Neural cell (in vitro differentiated cells): ENCODE measurements around the gene MED22. TPM values are rescaled to one million over a fixed set of nuclear protein-coding genes. Genes with fewer than 3 reads are reported as not detected.

Experiments used
- H2AFZ ChIP-seq: fragments of 200-600, 300-800 bp; sonication (generic), shearing (Covaris generic); 2 replicates; pipeline ENCODE4 v1.6.0; 2014; ENCODE audit warnings: low read depth, mild to moderate bottlenecking, antibody characterized with exemption, low read length, moderate library complexity
- H3F3A ChIP-seq: fragments of 200-600 bp; shearing (Covaris generic); 2 replicates; pipeline ENCODE4 v1.6.1; 2016; ENCODE audit warnings: mild to moderate bottlenecking, moderate library complexity, mixed read lengths, antibody characterized with exemption, low read length; ENCODE audit not compliant: insufficient read depth, poor library complexity, severe bottlenecking
- H3K27ac ChIP-seq: fragments of 200-600, 300-800 bp; sonication (generic), shearing (Covaris generic); 2 replicates; pipeline ENCODE4 v1.5.1; 2014; ENCODE audit warnings: mild to moderate bottlenecking, low read length, moderate library complexity
- H3K27me3 ChIP-seq: fragments of 300-800, 200-600 bp; sonication (generic), shearing (Covaris generic); 2 replicates; pipeline ENCODE4 v1.6.0; 2014; ENCODE audit warnings: mild to moderate bottlenecking, low read depth, low read length, moderate library complexity; ENCODE audit not compliant: insufficient read depth
- H3K36me3 ChIP-seq: fragments of 300-800, 200-600 bp; sonication (generic), shearing (Covaris generic); 2 replicates; pipeline ENCODE4 v1.5.1; 2014; ENCODE audit warnings: mild to moderate bottlenecking, antibody characterized with exemption, low read length, moderate library complexity; ENCODE audit not compliant: insufficient read depth
- H3K4me2 ChIP-seq: fragments of 300-800, 200-600 bp; sonication (generic), shearing (Covaris generic); 2 replicates; pipeline ENCODE4 v1.6.0; 2014; ENCODE audit warnings: mild to moderate bottlenecking, low read length
- H3K4me3 ChIP-seq: fragments of 300-800, 200-600 bp; sonication (generic), shearing (Covaris generic); 2 replicates; pipeline ENCODE4 v1.5.1; 2014; ENCODE audit warnings: mild to moderate bottlenecking, low read length, moderate library complexity
- H3K79me2 ChIP-seq: fragments of 200-600 bp; shearing (Covaris generic); replicated peaks from 2 replicates; pipeline ENCODE4 v1.6.0; 2014; ENCODE audit warnings: mild to moderate bottlenecking, low read length, moderate library complexity; ENCODE audit not compliant: insufficient read depth
- H3K9ac ChIP-seq: fragments of 300-800, 200-600 bp; sonication (generic), shearing (Covaris generic); 2 replicates; pipeline ENCODE4 v1.6.1; 2016; ENCODE audit warnings: mild to moderate bottlenecking, low read length, mixed read lengths
- H3K9me2 ChIP-seq: fragments of 200-600 bp; shearing (Covaris generic); 2 replicates; pipeline ENCODE4 v1.6.1; 2016; ENCODE audit warnings: mild to moderate bottlenecking, low read length, mixed read lengths; ENCODE audit not compliant: insufficient read depth
- H3K9me3 ChIP-seq: fragments of 200-600, 300-800 bp; sonication (generic), shearing (Covaris generic); 2 replicates; pipeline ENCODE4 v1.6.1; 2016; ENCODE audit warnings: mild to moderate bottlenecking, mixed run types, low read length, moderate library complexity, mixed read lengths
- H4K20me1 ChIP-seq: fragments of 200-600 bp; shearing (Covaris generic); 2 replicates; pipeline ENCODE4 v1.6.1; 2016; ENCODE audit warnings: mild to moderate bottlenecking, mixed run types; ENCODE audit not compliant: insufficient read depth
- EP300 ChIP-seq: fragments of 450-650 bp; conservative IDR thresholded peaks from 2 replicates; pipeline ENCODE4 v1.6.1; 2014; ENCODE audit warnings: antibody characterized with exemption, mild to moderate bottlenecking, moderate library complexity; ENCODE audit not compliant: poor library complexity, severe bottlenecking
- EZH2 ChIP-seq: fragments of 200-600, 300-800 bp; shearing (Covaris generic), sonication (generic); IDR thresholded peaks from 2 replicates; pipeline ENCODE4 v1.6.1; 2014; ENCODE audit warnings: antibody characterized with exemption, low read length, borderline replicate concordance, mild to moderate bottlenecking; ENCODE audit not compliant: insufficient read depth, poor library complexity, severe bottlenecking
- MXI1 ChIP-seq: fragments of 450-650 bp; conservative IDR thresholded peaks from 2 replicates; pipeline ENCODE4 v1.6.1; 2014; ENCODE audit warnings: antibody characterized with exemption, mild to moderate bottlenecking; ENCODE audit not compliant: poor library complexity, severe bottlenecking
- POLR2AphosphoS5 ChIP-seq: IDR thresholded peaks from 2 replicates; pipeline ENCODE4 v1.6.1; 2012
- RAD21 ChIP-seq: fragments of 450-650 bp; conservative IDR thresholded peaks from 2 replicates; pipeline ENCODE4 v1.6.1; 2014; ENCODE audit warnings: antibody characterized with exemption, mild to moderate bottlenecking, moderate library complexity
- SMC3 ChIP-seq: fragments of 450-650 bp; conservative IDR thresholded peaks from 2 replicates; pipeline ENCODE4 v1.6.1; 2014; ENCODE audit warnings: antibody characterized with exemption, mild to moderate bottlenecking, moderate library complexity; ENCODE audit not compliant: poor library complexity
- TAF1 ChIP-seq: IDR thresholded peaks from 2 replicates; pipeline ENCODE4 v1.6.1; 2012; ENCODE audit warnings: low read depth
- polyA plus RNA-seq: library from polyadenylated mRNA; depleted of rRNA; stranded (reverse); fragments of >200 nt; gene quantifications from 2 replicates; pipeline ENCODE4 v1.2.3, GENCODE V29; 2014
- TF ChIP-seq, protein P1 (sequence below): IDR thresholded peaks from 2 replicates; pipeline ENCODE4 v1.6.1; 2012; ENCODE audit warnings: borderline replicate concordance
- TF ChIP-seq, protein P2 (sequence below): fragments of 450-650 bp; IDR thresholded peaks from 2 replicates; pipeline ENCODE4 v1.5.1; 2014; ENCODE audit warnings: antibody characterized with exemption, mild to moderate bottlenecking, moderate library complexity; ENCODE audit not compliant: poor library complexity, severe bottlenecking

The MED22 gene
- polyA plus RNA-seq, 1 donor from 2014 or later: 57.5 TPM

DNA sequence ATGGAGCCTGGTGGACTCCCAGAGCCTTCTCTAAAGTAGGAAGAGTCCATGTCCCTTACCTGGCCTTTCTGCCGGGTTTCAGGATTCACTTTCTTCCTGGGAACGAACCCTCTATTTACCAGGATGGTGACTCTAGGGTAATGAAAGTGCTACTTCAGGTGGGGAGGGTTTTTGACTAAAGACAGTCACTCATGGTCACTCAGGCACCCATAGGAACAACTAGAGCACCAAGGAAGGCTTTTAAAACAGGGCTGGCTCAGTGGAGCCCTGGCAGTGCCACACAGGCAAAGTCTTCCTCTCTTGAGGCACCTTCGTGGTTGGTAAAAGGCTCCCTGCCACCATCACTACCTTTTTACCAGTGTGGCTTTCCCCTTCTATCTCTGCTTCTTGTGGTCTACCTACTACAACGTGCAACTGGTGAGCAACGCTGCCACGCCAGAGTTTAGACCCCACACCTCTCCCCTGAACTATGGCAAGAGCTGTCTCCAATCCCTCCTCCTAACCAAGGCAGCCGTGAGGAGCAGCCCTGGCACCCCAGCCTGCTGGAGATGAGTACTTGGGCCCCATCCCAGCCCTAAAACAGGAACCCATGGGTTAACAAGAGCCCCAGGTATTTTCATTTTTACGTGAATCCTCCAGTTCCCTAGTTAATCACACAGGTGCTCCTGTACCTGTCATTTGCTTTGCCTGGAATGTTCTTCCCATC, 4.9 kb upstream of the MED22 start:
- no peak overlapping the region for H3K9ac ChIP-seq
- no peaks in the 10 kb centered on the region for H3K9me3 ChIP-seq
- no peak overlapping the region for H3K4me2 ChIP-seq
- H3K9me2 ChIP-seq: no peaks in the 10 kb centered on the region
- H2AFZ ChIP-seq: no peak overlapping the region
- H3F3A ChIP-seq: no peaks in the 10 kb centered on the region
- no peak overlapping the region for H3K4me3 ChIP-seq
- H3K36me3 ChIP-seq: peaks cover 6% of the 10 kb centered on the region
- H3K27me3 ChIP-seq: no peaks in the 10 kb centered on the region
- peaks cover 30% of the 10 kb centered on the region for H3K79me2 ChIP-seq
- no peak overlapping the region for H3K27ac ChIP-seq
- TF ChIP-seq EZH2 (no peak), RAD21 (no peak), TAF1 (no peak), EP300 (no peak), SMC3 (no peak), MXI1 (no peak), POLR2AphosphoS5 (no peak)
- TF ChIP-seq, protein P1, sequence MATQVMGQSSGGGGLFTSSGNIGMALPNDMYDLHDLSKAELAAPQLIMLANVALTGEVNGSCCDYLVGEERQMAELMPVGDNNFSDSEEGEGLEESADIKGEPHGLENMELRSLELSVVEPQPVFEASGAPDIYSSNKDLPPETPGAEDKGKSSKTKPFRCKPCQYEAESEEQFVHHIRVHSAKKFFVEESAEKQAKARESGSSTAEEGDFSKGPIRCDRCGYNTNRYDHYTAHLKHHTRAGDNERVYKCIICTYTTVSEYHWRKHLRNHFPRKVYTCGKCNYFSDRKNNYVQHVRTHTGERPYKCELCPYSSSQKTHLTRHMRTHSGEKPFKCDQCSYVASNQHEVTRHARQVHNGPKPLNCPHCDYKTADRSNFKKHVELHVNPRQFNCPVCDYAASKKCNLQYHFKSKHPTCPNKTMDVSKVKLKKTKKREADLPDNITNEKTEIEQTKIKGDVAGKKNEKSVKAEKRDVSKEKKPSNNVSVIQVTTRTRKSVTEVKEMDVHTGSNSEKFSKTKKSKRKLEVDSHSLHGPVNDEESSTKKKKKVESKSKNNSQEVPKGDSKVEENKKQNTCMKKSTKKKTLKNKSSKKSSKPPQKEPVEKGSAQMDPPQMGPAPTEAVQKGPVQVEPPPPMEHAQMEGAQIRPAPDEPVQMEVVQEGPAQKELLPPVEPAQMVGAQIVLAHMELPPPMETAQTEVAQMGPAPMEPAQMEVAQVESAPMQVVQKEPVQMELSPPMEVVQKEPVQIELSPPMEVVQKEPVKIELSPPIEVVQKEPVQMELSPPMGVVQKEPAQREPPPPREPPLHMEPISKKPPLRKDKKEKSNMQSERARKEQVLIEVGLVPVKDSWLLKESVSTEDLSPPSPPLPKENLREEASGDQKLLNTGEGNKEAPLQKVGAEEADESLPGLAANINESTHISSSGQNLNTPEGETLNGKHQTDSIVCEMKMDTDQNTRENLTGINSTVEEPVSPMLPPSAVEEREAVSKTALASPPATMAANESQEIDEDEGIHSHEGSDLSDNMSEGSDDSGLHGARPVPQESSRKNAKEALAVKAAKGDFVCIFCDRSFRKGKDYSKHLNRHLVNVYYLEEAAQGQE: no peak
- TF ChIP-seq, protein P2, sequence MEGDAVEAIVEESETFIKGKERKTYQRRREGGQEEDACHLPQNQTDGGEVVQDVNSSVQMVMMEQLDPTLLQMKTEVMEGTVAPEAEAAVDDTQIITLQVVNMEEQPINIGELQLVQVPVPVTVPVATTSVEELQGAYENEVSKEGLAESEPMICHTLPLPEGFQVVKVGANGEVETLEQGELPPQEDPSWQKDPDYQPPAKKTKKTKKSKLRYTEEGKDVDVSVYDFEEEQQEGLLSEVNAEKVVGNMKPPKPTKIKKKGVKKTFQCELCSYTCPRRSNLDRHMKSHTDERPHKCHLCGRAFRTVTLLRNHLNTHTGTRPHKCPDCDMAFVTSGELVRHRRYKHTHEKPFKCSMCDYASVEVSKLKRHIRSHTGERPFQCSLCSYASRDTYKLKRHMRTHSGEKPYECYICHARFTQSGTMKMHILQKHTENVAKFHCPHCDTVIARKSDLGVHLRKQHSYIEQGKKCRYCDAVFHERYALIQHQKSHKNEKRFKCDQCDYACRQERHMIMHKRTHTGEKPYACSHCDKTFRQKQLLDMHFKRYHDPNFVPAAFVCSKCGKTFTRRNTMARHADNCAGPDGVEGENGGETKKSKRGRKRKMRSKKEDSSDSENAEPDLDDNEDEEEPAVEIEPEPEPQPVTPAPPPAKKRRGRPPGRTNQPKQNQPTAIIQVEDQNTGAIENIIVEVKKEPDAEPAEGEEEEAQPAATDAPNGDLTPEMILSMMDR: no peak
- H4K20me1 ChIP-seq: no peaks in the 10 kb centered on the region

DNA sequence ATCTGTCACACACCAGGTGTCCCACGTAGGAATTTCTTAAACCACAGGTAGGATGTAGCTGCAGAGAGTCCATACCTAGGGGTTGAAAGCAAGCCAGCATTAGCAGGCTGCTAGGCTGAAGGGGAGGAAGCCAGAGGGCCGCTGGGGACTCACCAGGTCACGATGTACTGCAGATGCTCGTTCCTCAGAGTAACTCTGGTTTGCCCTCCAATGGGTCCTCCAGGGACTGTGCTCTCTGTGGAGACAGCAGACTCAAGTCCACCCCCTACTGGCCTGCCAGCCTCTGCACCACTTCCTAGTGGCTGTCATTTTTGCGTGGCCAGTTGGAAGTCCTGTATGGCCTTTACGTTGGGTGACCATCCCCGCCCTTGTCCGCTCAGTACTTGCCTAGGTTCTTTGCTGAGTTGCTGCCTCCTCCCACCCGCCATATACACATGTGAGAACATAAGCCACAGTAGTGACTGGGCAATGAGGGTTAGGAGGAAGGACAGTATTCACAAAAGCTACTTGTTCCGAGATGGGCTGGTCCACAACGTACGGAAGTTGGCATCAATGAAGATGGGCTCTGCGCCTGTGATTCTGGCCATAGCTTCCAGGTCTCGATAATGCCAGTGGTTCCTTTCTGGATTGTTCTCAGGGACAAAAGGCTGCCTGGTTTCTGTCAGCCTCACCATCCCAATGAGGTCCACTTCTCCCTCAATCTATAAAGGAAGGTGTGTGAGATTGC, 4.1 kb upstream of the MED22 start:
- Histone ChIP-seq H3K36me3 (peaks cover 6% of the 10 kb centered on the region), H4K20me1 (no peaks in the 10 kb centered on the region)

More for the DNA sequence above, 4.1 kb upstream of the MED22 start:
- H3K9me3 ChIP-seq: no peaks in the 10 kb centered on the region
- no peaks in the 10 kb centered on the region for H3F3A ChIP-seq
- H3K4me3 ChIP-seq: no peak overlapping the region
- H3K4me2 ChIP-seq: no peak overlapping the region
- H2AFZ ChIP-seq: no peak overlapping the region
- H3K27me3 ChIP-seq: no peaks in the 10 kb centered on the region
- no peak for TF ChIP-seq TAF1
- no peak for TF ChIP-seq SMC3
- TF ChIP-seq EZH2: no peak
- TF ChIP-seq RAD21: no peak
- TF ChIP-seq MXI1: no peak
- TF ChIP-seq, protein P2: no peak
- TF ChIP-seq POLR2AphosphoS5: no peak
- TF ChIP-seq EP300: no peak
- TF ChIP-seq, protein P1: no peak
- H3K79me2 ChIP-seq: peaks cover 24% of the 10 kb centered on the region
- H3K27ac ChIP-seq: no peak overlapping the region
- H3K9ac ChIP-seq: no peak overlapping the region
- H3K9me2 ChIP-seq: no peaks in the 10 kb centered on the region
